ENCODE results near the gene USP2. TPM values are rescaled to one million over a fixed set of nuclear protein-coding genes. Genes with fewer than 3 reads are reported as not detected.

The USP2 gene
- total and polyA plus RNA-seq, 2 donors (not counting 1 experiment from before 2014, with no cell fraction given): 0.66 to 2.3 TPM

DNA sequence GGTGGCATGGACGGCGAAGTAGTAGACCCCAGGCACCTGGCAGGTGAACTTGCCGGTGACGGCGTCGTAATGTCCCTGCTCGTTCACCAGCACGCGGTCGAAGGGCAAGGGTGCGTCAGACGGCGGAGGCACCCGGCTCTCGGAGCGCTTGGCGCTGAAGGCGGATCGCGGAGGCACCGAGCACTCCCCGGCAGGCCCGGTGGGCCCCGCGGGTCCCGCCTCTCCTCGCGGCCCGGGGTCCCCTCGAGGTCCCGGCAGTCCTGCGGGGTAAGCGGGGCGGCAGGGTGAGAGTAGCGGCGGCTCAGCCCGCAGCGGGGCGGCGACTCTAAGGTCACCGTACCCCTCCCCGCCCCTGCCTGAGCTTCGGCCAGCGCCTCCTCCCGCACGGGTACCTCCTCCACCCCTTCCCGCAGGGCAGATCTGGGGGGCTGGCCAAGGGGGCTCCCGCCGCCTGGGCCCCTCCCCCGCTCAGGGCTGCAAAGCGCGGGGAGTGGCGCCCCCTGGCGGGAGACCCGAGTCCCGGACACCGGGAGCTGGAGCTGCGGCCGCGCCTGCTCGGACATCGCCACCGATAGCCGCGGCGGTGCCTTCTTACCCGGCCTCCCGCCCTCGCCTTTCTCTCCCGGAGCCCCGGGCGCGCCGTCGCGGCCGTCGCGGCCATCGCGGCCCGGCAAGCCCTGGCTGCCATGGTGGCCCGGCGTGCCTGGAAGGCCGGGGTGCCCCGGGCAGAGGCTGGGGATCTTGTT is 41.7 kb downstream of the USP2 start:
- H3K9me3 ChIP-seq (ENCODE audit: control insufficient read depth, insufficient read depth, low read depth, low read length): no peaks in the 10 kb centered on the region
- peaks cover 4% of the 10 kb centered on the region for H3K36me3 ChIP-seq (ENCODE audit: control insufficient read depth, insufficient read depth, low read length)
- H3K4me1 ChIP-seq (ENCODE audit: control insufficient read depth, extremely low read depth, insufficient read depth, low read length): peaks cover 31% of the 10 kb centered on the region
- peaks cover 2% of the 10 kb centered on the region for H3K27me3 ChIP-seq (ENCODE audit: control insufficient read depth, insufficient read depth, low read length)
- peak overlapping the region; percentile 30 for H2AFZ ChIP-seq (ENCODE audit: low read length)
- H3K79me2 ChIP-seq (ENCODE audit: control insufficient read depth, insufficient read depth, low read length): peaks cover 16% of the 10 kb centered on the region
- peak overlapping the region; percentile 66 for H3K9ac ChIP-seq (ENCODE audit: insufficient read depth, low read length)
- no peaks in the 10 kb centered on the region for H4K20me1 ChIP-seq (ENCODE audit: control insufficient read depth, extremely low read depth, insufficient read depth, low read length)
- TF ChIP-seq EZH2 (IDR thresholded peaks at IDR 0.05; ENCODE audit: low read length, missing control alignments): no peak
- TF ChIP-seq, protein P1, sequence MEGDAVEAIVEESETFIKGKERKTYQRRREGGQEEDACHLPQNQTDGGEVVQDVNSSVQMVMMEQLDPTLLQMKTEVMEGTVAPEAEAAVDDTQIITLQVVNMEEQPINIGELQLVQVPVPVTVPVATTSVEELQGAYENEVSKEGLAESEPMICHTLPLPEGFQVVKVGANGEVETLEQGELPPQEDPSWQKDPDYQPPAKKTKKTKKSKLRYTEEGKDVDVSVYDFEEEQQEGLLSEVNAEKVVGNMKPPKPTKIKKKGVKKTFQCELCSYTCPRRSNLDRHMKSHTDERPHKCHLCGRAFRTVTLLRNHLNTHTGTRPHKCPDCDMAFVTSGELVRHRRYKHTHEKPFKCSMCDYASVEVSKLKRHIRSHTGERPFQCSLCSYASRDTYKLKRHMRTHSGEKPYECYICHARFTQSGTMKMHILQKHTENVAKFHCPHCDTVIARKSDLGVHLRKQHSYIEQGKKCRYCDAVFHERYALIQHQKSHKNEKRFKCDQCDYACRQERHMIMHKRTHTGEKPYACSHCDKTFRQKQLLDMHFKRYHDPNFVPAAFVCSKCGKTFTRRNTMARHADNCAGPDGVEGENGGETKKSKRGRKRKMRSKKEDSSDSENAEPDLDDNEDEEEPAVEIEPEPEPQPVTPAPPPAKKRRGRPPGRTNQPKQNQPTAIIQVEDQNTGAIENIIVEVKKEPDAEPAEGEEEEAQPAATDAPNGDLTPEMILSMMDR (conservative IDR thresholded peaks at IDR 0.05 in 1 of 2, IDR thresholded peaks at IDR 0.05 in 1 of 2; ENCODE audit: low read depth in 1 of 2, low read length in 2 of 2): peak; percentile 59 to 76
- peak overlapping the region; percentile 44 to 70 (median 52) for H3K4me3 ChIP-seq (replicated peaks in 1 of 4; ENCODE audit: control extremely low read depth in 1 of 4, insufficient read depth in 1 of 4, low read depth in 3 of 4, low read length in 4 of 4)
- H3K4me2 ChIP-seq (ENCODE audit: extremely low read depth, insufficient read depth, low read length): peak overlapping the region; percentile 93
- peak overlapping the region; percentile 53 for H3K27ac ChIP-seq (ENCODE audit: insufficient read depth, low read length)
- peak; percentile 42 to 56 for DNase-seq (ENCODE audit: low read depth in 2 of 2)

DNA sequence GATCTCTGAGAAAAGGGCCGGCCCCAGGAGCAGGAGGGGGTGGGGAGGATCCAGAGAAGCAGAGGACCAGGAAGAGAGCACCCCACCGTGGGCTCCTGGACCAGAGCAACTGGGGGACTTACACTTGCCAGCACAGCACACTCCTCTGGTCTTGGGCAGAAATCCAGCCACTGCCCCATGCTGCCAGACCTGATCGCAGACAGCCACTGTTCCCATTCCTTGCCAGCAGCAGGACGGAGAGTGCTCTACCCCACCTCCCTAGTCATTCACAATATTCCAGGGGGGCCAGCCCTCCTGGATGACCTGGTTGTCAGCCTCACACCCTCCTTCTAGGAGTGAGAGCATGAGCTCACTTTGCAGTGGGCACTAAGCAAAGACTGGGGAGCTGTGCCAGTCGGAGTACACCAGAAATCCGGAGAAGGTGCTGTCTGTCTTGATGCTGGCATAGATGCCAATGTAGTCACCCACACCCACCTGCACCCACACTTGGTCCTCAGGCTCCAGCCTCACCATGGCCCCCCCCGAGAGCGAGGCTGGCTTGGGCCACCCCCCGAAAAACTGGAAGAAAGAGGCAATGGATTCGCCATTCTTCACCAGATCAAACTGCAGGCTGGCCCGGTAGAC is 42.4 kb downstream of the USP2 start:
- no peak for DNase-seq (ENCODE audit: low read depth in 2 of 2)
- H3K4me1 ChIP-seq (ENCODE audit: control insufficient read depth, extremely low read depth, insufficient read depth, low read length): peaks cover 31% of the 10 kb centered on the region

More for the DNA sequence above, 42.4 kb downstream of the USP2 start:
- peaks cover 2% of the 10 kb centered on the region for H3K27me3 ChIP-seq (ENCODE audit: control insufficient read depth, insufficient read depth, low read length)
- H3K27ac ChIP-seq (ENCODE audit: insufficient read depth, low read length): peak overlapping the region; percentile 16
- H3K36me3 ChIP-seq (ENCODE audit: control insufficient read depth, insufficient read depth, low read length): peaks cover 4% of the 10 kb centered on the region
- H2AFZ ChIP-seq (ENCODE audit: low read length): peak overlapping the region; percentile 30
- H3K4me3 ChIP-seq (replicated peaks in 1 of 4; ENCODE audit: control extremely low read depth in 1 of 4, insufficient read depth in 1 of 4, low read depth in 3 of 4, low read length in 4 of 4): peak overlapping the region; percentile 19 to 70 (median 52)
- H3K9ac ChIP-seq (ENCODE audit: insufficient read depth, low read length): peak overlapping the region; percentile 44
- peak overlapping the region; percentile 93 for H3K4me2 ChIP-seq (ENCODE audit: extremely low read depth, insufficient read depth, low read length)
- H4K20me1 ChIP-seq (ENCODE audit: control insufficient read depth, extremely low read depth, insufficient read depth, low read length): no peaks in the 10 kb centered on the region
- no peak for TF ChIP-seq EZH2 (IDR thresholded peaks at IDR 0.05; ENCODE audit: low read length, missing control alignments)
- TF ChIP-seq, protein P1 (conservative IDR thresholded peaks at IDR 0.05 in 1 of 2, IDR thresholded peaks at IDR 0.05 in 1 of 2; ENCODE audit: low read depth in 1 of 2, low read length in 2 of 2): no peak
- H3K79me2 ChIP-seq (ENCODE audit: control insufficient read depth, insufficient read depth, low read length): peaks cover 18% of the 10 kb centered on the region
- no peaks in the 10 kb centered on the region for H3K9me3 ChIP-seq (ENCODE audit: control insufficient read depth, insufficient read depth, low read depth, low read length)
